NCI-H146 (cell line): ENCODE data around the gene ARHGEF28.

Source experiments
- DNase-seq: peaks from one replicate; lab custom pipeline; 2025; lab: John Stamatoyannopoulos, UW

Gene ARHGEF28

GRCh38 chr5:73902327-73903051, 276.5 kb downstream of the ARHGEF28 start:
- DNase-seq: peak; percentile 52

DNA sequence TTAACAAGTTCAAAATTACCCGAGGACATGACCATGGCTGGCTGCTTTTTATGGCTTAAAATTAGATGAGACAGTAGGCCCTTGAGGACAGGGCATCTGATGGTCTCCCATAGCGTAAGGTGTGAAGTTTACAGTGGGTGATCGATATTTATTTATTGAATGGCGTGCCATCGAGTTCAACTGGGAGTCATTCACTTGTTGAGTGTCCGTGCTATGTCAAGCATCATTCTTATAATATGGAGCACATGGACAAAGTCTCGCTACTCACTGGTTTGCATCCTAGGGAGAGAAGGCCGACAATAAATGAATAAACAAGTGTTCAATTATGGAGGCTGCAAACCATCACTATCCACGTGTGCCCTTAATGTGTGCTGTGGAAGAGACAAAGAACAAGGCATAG, 277.2 kb downstream of the ARHGEF28 start:
- no peak for DNase-seq

GRCh38 chr5:73906277-73906676, 280.3 kb downstream of the ARHGEF28 start:
- no peak for DNase-seq

GRCh38 chr5:73907164-73907563, 281.2 kb downstream of the ARHGEF28 start:
- no peak for DNase-seq

DNA sequence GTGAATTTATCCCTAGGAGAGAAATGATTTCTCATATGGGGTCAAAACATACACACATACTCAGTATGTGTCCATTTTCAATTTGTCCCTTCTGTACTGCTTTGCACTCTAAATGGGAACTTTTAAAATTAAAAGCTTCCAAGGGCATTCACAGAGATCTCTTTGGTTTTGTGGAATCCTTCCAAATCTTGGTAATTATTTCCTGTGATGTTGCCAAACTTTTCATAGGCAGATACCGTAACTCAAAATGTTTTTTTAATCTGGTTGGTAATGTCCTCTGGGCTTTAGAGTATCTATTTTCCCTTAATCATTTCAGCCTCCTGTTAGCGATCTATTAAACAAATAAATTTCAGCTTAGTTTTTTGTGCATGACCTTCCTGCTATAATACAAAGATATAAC, 282.4 kb downstream of the ARHGEF28 start:
- no peak for DNase-seq

DNA sequence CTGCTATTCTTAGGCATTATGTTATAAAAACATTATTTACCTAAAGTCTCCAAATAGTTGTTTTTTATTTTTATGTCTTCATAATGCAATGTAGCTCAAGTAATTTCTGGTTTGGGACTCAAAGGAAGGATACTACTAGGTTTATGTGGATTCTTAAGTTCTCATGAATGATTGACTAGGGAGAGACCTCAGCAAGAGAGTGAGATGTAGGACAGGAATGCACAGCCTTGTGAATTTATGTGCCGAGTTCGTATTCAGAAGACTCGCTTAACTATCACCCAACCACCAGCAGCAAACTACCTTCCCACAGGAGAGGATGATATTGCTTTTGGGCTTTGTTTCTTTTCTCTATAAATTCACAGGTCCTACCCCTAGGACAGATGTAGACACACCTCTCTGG, 282.9 kb downstream of the ARHGEF28 start:
- no peak for DNase-seq

GRCh38 chr5:73909474-73909873, 283.5 kb downstream of the ARHGEF28 start:
- DNase-seq: no peak

- peak; percentile 69 for DNase-seq
These were observed 285.9 kb downstream of the ARHGEF28 start for GRCh38 chr5:73911761-73912393.

DNA sequence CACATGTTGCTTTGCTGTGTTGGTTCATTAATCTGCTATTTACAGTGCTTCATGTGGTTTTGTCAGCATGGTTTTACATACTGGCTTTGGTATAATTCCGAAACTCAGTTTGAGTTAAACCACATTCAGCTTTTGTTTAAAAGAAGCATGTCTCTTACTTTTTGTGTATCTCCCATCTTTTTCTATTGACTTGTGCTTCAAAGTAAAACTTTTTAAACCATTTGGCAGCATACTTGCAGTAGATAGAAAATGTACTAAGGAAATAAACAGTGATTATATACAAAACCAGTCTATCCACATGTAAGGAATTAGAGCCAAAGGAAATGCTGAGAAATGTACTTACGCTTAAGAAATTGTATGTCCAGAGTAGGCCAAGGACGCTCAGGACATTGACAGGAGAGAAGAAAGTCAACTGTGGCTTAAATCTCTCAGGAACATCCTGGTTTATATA, 286.9 kb downstream of the ARHGEF28 start:
- no peak for DNase-seq

- DNase-seq: no peak
These were observed 288.0 kb downstream of the ARHGEF28 start for GRCh38 chr5:73913971-73914370.

DNA sequence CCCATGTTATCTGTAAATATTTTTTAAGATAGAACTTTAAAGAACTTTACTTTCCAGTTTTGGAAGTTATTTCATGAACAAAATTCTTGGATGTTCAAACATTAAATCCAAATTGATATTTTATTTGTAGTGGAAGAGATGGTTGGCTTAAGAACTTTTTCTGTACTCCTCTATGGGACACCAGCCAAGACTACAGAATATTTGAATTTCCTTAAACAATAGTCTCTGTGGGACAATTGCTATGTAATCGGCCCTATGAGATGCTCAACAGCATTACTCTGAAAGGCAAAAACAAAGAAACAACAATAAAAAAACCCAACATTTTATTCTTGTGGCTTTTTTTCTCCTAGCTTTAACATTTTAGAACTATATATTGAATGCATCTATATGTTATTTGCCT, 289.3 kb downstream of the ARHGEF28 start:
- no peak for DNase-seq

- peak; percentile 69 for DNase-seq
These were observed 291.4 kb downstream of the ARHGEF28 start for GRCh38 chr5:73917433-73917832.

DNA sequence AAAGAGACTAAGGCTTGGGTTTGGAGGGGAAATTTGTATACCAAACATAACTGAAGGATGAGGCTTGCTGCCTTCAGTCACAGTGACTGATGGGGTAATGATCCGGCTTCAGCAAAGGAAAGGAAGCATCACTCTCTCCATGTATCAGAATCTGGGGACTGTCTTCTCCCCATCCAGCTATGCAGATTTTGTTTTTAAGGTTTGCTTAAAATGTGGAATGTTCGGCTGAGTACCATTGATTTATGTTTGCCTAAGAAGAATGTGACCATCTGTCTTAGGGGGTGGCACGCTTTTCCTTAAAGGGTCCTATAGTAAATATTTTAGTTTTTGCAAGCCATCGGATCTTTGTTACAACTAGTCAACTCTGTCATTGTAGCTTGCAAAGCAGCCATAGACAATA, 291.9 kb downstream of the ARHGEF28 start:
- no peak for DNase-seq

DNA sequence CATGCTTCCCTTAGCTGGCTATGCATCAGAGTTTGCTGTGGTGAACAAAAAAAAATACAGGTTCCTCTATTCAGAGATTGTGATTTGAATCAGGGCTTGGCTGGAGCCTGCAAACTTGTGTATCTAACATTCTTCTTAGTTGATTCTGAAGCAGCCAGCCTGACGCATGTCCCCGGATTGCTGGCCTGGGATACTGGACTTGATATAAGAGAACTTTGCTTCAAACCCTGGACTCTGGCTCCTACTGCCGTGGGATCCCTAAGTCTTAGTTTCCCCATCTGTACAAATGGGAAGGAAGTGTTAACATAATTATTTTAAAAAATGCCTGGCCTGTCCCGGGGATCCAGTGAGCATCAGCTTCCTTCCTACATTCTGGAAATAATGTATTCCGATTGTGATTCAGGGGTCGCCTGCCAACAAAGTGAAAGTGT, 292.8 kb downstream of the ARHGEF28 start:
- DNase-seq: no peak

DNA sequence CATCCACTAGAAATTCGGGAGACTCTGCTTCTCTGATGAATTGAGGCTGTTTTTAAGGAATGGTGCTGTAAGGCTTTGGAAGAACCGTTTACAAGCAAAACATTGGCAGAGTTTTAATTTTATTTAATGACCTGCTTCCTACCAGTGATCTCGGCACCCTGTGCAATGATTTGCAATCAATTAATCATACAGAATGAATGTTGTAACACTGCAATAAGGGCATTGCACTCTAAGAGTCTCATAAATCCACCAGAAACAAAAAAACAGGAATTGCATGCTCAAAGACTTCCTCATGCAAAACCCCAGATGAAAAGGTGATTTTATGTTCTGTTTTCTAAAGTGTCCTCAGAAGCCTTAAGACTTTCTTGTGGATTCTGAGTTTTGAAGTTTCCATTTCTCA, 295.7 kb downstream of the ARHGEF28 start:
- no peak for DNase-seq

- DNase-seq: no peak
These were observed 296.2 kb downstream of the ARHGEF28 start for GRCh38 chr5:73922224-73922623.

DNA sequence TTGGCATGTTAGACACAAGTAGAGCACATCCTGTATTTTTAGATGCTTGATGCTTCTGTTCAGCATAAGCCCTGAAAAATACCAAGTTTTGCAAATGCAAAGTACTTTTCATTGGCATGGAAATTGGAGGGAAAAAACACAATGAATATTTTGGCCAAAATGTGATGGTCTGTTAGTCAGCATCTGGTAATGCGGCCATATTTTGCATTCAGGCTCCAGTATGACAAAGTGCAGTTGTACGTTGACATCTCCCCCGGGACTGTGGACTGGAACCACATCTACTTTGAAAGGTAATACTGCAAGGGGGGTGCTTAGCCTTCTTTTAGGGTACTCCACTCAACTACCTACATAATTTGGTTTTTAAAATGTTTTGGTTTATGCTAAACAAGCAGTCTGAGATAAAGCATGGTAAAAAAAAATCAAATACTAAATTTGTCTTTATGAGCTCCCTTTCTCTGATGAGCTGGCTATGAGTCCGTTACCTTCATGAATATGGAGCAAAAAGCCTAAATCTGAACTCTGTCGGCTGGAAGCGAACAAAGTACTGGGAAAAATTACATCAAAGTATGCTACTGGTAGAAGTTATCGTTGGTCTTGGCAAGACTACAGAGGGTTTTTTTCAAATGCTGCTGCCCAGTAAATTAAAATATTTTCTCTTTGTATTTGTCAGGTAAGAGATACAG, 297.0 kb downstream of the ARHGEF28 start:
- no peak for DNase-seq

- no peak for DNase-seq
These were observed 302.6 kb downstream of the ARHGEF28 start for GRCh38 chr5:73928476-73929070.

GRCh38 chr5:73935719-73936118, 309.7 kb downstream of the ARHGEF28 start:
- no peak for DNase-seq

DNA sequence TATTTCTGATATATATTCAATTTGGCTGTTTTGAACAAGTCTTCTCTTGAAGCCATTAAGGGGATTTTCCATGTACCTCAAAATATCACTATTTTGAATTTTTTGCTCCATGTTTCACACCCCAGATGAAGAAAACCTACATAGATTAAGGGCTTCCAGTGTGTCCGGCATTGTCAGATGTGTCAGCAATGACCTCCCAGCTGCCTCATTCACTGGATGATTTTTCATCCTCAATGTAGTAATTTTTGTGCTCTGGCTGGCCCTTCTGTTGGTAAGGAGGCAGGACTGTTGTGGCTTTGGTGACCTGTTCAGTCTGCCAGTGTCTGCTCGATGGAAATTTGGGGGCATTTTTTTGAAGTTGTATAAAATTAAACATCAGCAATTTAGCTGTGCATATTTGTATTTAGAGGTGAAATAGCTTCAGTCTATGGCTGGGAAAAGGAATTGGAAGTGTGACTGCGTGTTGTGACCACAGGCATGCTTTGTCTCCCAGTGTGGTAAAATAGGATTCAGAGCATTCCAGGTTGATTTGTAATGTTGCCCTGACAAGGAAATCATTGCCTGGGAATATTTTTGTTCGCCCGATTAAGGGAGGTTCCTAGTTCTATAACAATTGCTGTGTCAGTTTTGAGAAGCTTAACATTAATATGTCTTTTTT, 312.4 kb downstream of the ARHGEF28 start:
- no peak for DNase-seq

- DNase-seq: no peak
These were observed 312.9 kb downstream of the ARHGEF28 start for GRCh38 chr5:73938938-73939320.

GRCh38 chr5:73939557-73939956, 313.6 kb downstream of the ARHGEF28 start:
- no peak for DNase-seq
